Measurements from ENCODE around the gene CCDC171.
A peak's percentile ranks its signal among the peaks of the same experiment; 100 is the strongest.
"Not testable (repeated sequence)": the region's sequence is repeated elsewhere in the genome, so short reads cannot be mapped to it uniquely, and the experiment has no call there.

Gene CCDC171

GRCh38 chr9:15552636-15553527 is at the start of gene CCDC171:
CCDC171 (plus strand) TSS chr9:15553043; CDS start chr9:15564089, 11,046 bp downstream.
- DNase-seq: peak; percentile 83

- no peak for DNase-seq
Measured at GRCh38 chr9:15505921-15506320, 46.9 kb upstream of the CCDC171 start.

GRCh38 chr9:15509931-15510788 is 42.7 kb upstream of the CCDC171 start:
- DNase-seq: peak; percentile 36

GRCh38 chr9:15510789-15511575 is 41.9 kb upstream of the CCDC171 start, which contains the start of gene PSIP1:
PSIP1 (minus strand) TSS chr9:15510970; CDS start chr9:15510188, 782 bp downstream.
- peak; percentile 70 for DNase-seq

- DNase-seq: no peak
Measured at GRCh38 chr9:15512204-15512603, 40.6 kb upstream of the CCDC171 start.

GRCh38 chr9:15512889-15513288 is 40.0 kb upstream of the CCDC171 start:
- no peak for DNase-seq

GRCh38 chr9:15513335-15513734 is 39.5 kb upstream of the CCDC171 start:
- no peak for DNase-seq

GRCh38 chr9:15519831-15520230 is 33.0 kb upstream of the CCDC171 start:
- no peak for DNase-seq

GRCh38 chr9:15521254-15521653 is 31.6 kb upstream of the CCDC171 start:
- no peak for DNase-seq

- DNase-seq: no peak
Measured at GRCh38 chr9:15522130-15522755, 30.6 kb upstream of the CCDC171 start.

- no peak for DNase-seq
Measured at GRCh38 chr9:15524845-15525455, 27.9 kb upstream of the CCDC171 start.

GRCh38 chr9:15525958-15526357 is 26.9 kb upstream of the CCDC171 start:
- no peak for DNase-seq

GRCh38 chr9:15527035-15527434 is 25.8 kb upstream of the CCDC171 start:
- DNase-seq: not testable (repeated sequence)

GRCh38 chr9:15529566-15530324 is 23.1 kb upstream of the CCDC171 start:
- DNase-seq: no peak

- no peak for DNase-seq
Measured at GRCh38 chr9:15531380-15531779, 21.5 kb upstream of the CCDC171 start.

GRCh38 chr9:15541872-15542271 is 11.0 kb upstream of the CCDC171 start:
- no peak for DNase-seq

- no peak for DNase-seq
Measured at GRCh38 chr9:15542624-15543023, 10.2 kb upstream of the CCDC171 start.

GRCh38 chr9:15543047-15543813 is 9.6 kb upstream of the CCDC171 start:
- no peak for DNase-seq

GRCh38 chr9:15549611-15550010 is 3.2 kb upstream of the CCDC171 start:
- DNase-seq: no peak

GRCh38 chr9:15553528-15553898 is 670 bp downstream of the CCDC171 start:
- DNase-seq: no peak

Measured in T1000 (cell line).